Large intestine (tissue), 3 donors: ENCODE results near the gene FGF1. TPM values are rescaled to one million over a fixed set of nuclear protein-coding genes. Genes with fewer than 3 reads are reported as not detected.

Source experiments
- DNase-seq, 2 donors: peaks; one replicate each; pipeline versions ENCODE4 v3.0.0 to v3.0.0-alpha.2; 2013
- H3K27ac ChIP-seq: one replicate; pipeline ENCODE4 v1.5.1; 2013; ENCODE audit warnings: low read length
- H3K27me3 ChIP-seq: 2 replicates; pipeline ENCODE4 v1.6.1; 2013; ENCODE audit warnings: low read length; ENCODE audit not compliant: control insufficient read depth, insufficient read depth
- H3K36me3 ChIP-seq: 2 replicates; pipeline ENCODE4 v1.6.1; 2013; ENCODE audit warnings: low read length; ENCODE audit not compliant: control insufficient read depth, insufficient read depth
- H3K4me1 ChIP-seq: one replicate; pipeline ENCODE4 v1.6.1; 2013; ENCODE audit warnings: low read length; ENCODE audit not compliant: control insufficient read depth, insufficient read depth
- H3K4me3 ChIP-seq: one replicate; pipeline ENCODE4 v1.5.1; 2013; ENCODE audit warnings: low read length
- H3K9me3 ChIP-seq: one replicate; pipeline ENCODE4 v1.6.1; 2013; ENCODE audit warnings: mild to moderate bottlenecking, low read depth, low read length, moderate library complexity; ENCODE audit not compliant: control insufficient read depth
- WGBS: methylation state at CpG from one replicate; pipeline ENCODE4 v1.1.5; 2013; ENCODE audit warnings: low lambda C conversion rate; ENCODE audit not compliant: insufficient coverage; 5-methylcytosine and 5-hydroxymethylcytosine counted together
- polyA plus RNA-seq: library from polyadenylated mRNA; unstranded; fragments of 120-200 nt; gene quantifications from one replicate; pipeline ENCODE4 v1.2.1, GENCODE V29; 2013

FGF1 gene
- polyA plus RNA-seq, 1 donor = 9.7 TPM

DNA sequence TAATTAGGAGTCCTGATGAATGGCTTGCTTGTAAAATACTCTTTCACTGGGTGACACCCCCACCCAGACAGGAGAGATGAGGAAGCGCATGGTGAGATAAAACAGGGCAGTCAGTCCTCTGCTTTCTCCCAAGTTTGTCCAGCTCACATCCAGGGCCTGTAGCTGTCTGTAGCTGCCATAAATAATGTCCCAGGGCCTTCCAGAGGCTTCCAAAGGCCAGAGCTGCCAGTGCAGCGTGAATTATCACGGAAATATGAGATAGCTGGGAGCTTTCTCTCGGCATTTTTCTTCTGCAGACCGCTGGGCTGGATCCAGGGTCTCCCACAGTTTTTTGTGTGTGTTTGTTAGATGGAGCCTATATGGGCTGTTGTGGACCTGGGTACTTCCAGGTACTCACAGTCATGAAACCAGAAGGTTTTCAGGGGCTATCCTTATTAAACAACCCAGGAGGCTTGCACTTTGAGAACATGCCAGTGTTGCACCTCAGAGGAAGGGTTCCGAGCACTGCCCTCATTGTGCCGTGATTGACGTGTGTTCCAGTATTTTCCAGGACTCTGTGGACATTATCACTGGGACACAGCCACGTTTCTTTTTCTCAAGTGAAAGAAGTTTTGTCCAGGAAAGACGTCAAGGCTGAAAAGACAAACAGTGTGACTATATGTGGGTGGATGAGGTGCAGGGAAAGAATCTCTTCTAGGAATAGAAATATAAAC is 117.5 kb downstream of the FGF1 start:
- WGBS = no CpG with 5 or more reads among the region's 10 CpGs
- no peak for DNase-seq

GRCh38 chr5:142561486-142562097 is 124.3 kb downstream of the FGF1 start:
- Histone ChIP-seq H3K36me3 (no peaks in the 10 kb centered on the region), H3K4me1 (no peaks in the 10 kb centered on the region), H3K27me3 (no peaks in the 10 kb centered on the region), H3K27ac (no peak overlapping the region), H3K4me3 (no peak overlapping the region), H3K9me3 (no peaks in the 10 kb centered on the region)
- DNase-seq = no peak
- no CpG with 5 or more reads among the region's 7 CpGs for WGBS

More for the DNA sequence above, 117.5 kb downstream of the FGF1 start:
- H3K4me1 ChIP-seq = peaks cover 8% of the 10 kb centered on the region
- H3K27ac ChIP-seq = peak overlapping the region; percentile 43
- no peaks in the 10 kb centered on the region for H3K27me3 ChIP-seq
- H3K36me3 ChIP-seq = no peaks in the 10 kb centered on the region
- no peak overlapping the region for H3K4me3 ChIP-seq
- no peaks in the 10 kb centered on the region for H3K9me3 ChIP-seq

GRCh38 chr5:142561029-142561428 is 124.9 kb downstream of the FGF1 start:
- no CpG with 5 or more reads among the region's 2 CpGs for WGBS
- no peaks in the 10 kb centered on the region for H3K36me3 ChIP-seq
- no peak overlapping the region for H3K27ac ChIP-seq
- H3K4me1 ChIP-seq = no peaks in the 10 kb centered on the region
- no peaks in the 10 kb centered on the region for H3K27me3 ChIP-seq
- DNase-seq = no peak
- no peak overlapping the region for H3K4me3 ChIP-seq
- no peaks in the 10 kb centered on the region for H3K9me3 ChIP-seq

- Histone ChIP-seq H3K36me3 (no peaks in the 10 kb centered on the region), H3K4me3 (no peak overlapping the region), H3K9me3 (no peaks in the 10 kb centered on the region), H3K4me1 (peaks cover 5% of the 10 kb centered on the region), H3K27me3 (no peaks in the 10 kb centered on the region), H3K27ac (no peak overlapping the region)
- DNase-seq = no peak
- 76% methylated on average over 5 of the region's 6 CpGs for WGBS
Observed at GRCh38 chr5:142552107-142552506, 133.8 kb downstream of the FGF1 start.

DNA sequence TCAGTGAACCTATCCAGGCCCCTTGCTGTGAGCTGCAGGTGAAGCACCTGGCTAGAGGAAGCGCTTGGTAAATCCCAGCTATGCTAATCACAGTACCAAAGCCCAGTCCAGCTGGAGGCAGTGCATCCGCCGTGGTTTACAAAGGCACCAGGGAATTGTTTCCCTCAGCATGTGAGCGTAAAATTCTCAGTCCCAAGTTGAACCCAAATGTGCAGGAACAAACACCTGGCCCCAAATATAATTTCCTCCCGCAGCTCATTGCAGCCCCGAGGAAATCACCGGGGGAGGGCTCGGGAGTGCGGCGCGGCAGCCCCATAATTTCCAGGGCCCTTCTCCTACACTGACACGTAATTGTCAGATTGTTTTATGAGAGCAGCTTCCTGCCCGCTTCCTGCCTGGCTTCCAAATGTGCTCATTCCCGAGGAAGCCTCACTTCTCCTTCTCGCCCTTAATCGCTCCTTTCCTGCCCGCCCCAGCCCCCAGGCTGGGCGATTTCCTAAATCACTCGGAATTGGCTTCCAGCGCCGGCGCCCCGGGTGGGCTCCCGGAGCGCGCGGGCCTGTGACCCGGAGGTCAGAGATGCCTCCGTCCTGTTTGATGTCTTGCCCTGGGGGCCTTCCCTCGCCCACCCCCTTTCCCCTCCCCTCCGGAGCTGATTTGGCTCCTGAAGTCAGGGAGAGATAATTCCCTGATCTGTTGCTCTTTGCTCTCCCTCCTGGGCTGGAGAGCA is 134.4 kb downstream of the FGF1 start:
- H3K36me3 ChIP-seq = no peaks in the 10 kb centered on the region
- H3K4me1 ChIP-seq = peaks cover 5% of the 10 kb centered on the region
- H3K27ac ChIP-seq = no peak overlapping the region
- WGBS = no CpG with 5 or more reads among the region's 31 CpGs
- H3K27me3 ChIP-seq = no peaks in the 10 kb centered on the region
- H3K4me3 ChIP-seq = peak overlapping the region; percentile 19
- DNase-seq = peak in 1 of 2 donors; percentile 62
- H3K9me3 ChIP-seq = no peaks in the 10 kb centered on the region

DNA sequence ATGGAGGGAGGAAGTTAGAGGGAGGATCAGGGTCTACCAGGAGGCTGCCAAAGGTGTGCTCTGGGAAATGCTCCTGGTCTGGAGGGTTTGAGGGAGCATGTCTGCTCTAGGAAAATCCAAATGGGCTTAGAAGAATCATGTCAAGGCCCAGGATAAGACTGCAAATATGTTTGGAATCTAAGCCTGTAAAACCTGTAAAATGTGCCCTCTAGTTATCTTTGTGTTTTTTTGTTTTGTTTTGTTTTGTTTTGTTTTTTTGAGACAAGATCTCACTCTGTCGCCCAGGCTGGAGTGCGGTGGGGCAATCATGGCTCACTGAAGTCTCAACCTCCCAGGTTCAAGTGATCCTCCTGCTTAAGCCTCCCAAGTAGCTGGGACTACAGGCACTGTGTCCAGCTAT is 135.4 kb downstream of the FGF1 start:
- Histone ChIP-seq H3K27ac (no peak overlapping the region), H3K27me3 (no peaks in the 10 kb centered on the region), H3K4me3 (no peak overlapping the region), H3K36me3 (no peaks in the 10 kb centered on the region), H3K9me3 (no peaks in the 10 kb centered on the region), H3K4me1 (peaks cover 5% of the 10 kb centered on the region)
- whole genome bisulfite sequencing = no CpG with 5 or more reads among the region's 2 CpGs
- no peak for DNase-seq

- no peak overlapping the region for H3K4me3 ChIP-seq
- no peaks in the 10 kb centered on the region for H3K36me3 ChIP-seq
- no peaks in the 10 kb centered on the region for H3K27me3 ChIP-seq
- no peaks in the 10 kb centered on the region for H3K9me3 ChIP-seq
- no CpG with 5 or more reads among the region's 2 CpGs for WGBS
- peaks cover 7% of the 10 kb centered on the region for H3K4me1 ChIP-seq
- no peak for DNase-seq
- H3K27ac ChIP-seq = no peak overlapping the region
Observed at GRCh38 chr5:142549834-142550233, 136.1 kb downstream of the FGF1 start.

DNA sequence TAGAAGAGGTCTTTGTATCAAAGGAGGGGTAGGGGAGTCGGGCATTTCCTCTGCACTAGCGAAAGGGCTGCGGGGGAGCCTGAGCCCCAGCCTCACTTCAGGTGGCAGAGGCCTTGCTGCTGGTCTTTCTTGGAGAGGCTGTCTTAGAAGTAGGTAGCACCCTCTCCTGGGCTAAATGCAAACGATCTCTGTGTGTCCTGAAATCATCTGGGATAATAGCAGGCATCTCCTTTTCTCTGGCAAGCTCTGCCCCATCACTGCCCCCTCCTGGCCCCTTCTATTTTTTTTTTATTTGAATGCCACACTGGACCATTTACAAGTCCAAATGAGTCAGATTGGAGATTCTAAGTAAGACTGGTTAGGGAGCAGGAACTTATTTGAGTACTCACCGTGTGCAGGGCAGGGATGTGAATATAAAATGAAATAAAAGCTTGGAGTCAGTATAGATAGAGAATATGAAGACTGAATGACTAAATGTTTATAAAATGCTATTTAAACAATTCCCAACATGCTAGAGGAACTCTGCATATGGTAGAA is 137.1 kb downstream of the FGF1 start:
- DNase-seq = peak; percentile 86 to 88
- no peaks in the 10 kb centered on the region for H3K9me3 ChIP-seq
- no peaks in the 10 kb centered on the region for H3K27me3 ChIP-seq
- H3K4me1 ChIP-seq = peaks cover 12% of the 10 kb centered on the region
- H3K36me3 ChIP-seq = no peaks in the 10 kb centered on the region
- H3K27ac ChIP-seq = no peak overlapping the region
- WGBS = 17% methylated on average over 1 of the region's 5 CpGs
- H3K4me3 ChIP-seq = no peak overlapping the region

GRCh38 chr5:142547445-142548380 is 138.2 kb downstream of the FGF1 start:
- no peak overlapping the region for H3K27ac ChIP-seq
- DNase-seq = no peak
- H3K36me3 ChIP-seq = no peaks in the 10 kb centered on the region
- peaks cover 12% of the 10 kb centered on the region for H3K4me1 ChIP-seq
- H3K9me3 ChIP-seq = no peaks in the 10 kb centered on the region
- WGBS = 100% methylated on average over 1 of the region's 9 CpGs
- H3K4me3 ChIP-seq = no peak overlapping the region
- H3K27me3 ChIP-seq = no peaks in the 10 kb centered on the region
